Muscle of leg (tissue), 11 donors: ENCODE measurements around the gene CHRNA7. TPM values are rescaled to one million over a fixed set of nuclear protein-coding genes. Genes with fewer than 3 reads are reported as not detected.
A peak's percentile ranks its signal among the peaks of the same experiment; 100 is the strongest.

Experiments
- DNase-seq: peaks from one replicate; pipeline ENCODE4 v3.0.0; 2013
- H3K27ac ChIP-seq: one replicate; pipeline ENCODE4 v1.5.1; 2013; ENCODE audit warnings: mild to moderate bottlenecking, low read length, control low read depth
- H3K27me3 ChIP-seq: one replicate; pipeline ENCODE4 v1.6.1; 2013; ENCODE audit warnings: low read length; ENCODE audit not compliant: control insufficient read depth, insufficient read depth
- H3K36me3 ChIP-seq: one replicate; pipeline ENCODE4 v1.6.1; 2013; ENCODE audit warnings: low read length; ENCODE audit not compliant: control insufficient read depth, insufficient read depth
- H3K4me1 ChIP-seq: one replicate; pipeline ENCODE4 v1.6.1; 2013; ENCODE audit warnings: low read length; ENCODE audit not compliant: control insufficient read depth, insufficient read depth
- H3K4me3 ChIP-seq: one replicate; pipeline ENCODE4 v1.5.1; 2013; ENCODE audit warnings: low read length, control low read depth
- H3K9me3 ChIP-seq: replicated peaks from 2 replicates; pipeline ENCODE4 v1.6.1; 2013; ENCODE audit warnings: low read depth, low read length; ENCODE audit not compliant: control insufficient read depth
- WGBS: methylation state at CpG from one replicate; pipeline ENCODE4 v1.1.5; 2013; ENCODE audit warnings: missing lambda C conversion rate; ENCODE audit not compliant: insufficient coverage; 5-methylcytosine and 5-hydroxymethylcytosine counted together
- polyA plus RNA-seq, 8 donors: library from polyadenylated mRNA; unstranded; fragments of 120-200 nt; gene quantifications; one replicate each; pipeline versions ENCODE4 v1.2.1 to v1.2.3, GENCODE V29; 2013; ENCODE audit warnings: inconsistent platforms in 1 of 8, low replicate concordance in 1 of 8; ENCODE audit not compliant: insufficient read length in 8 of 8, insufficient read depth in 1 of 8
- total RNA-seq: library from RNA; stranded (reverse); fragments of 120-200 nt; gene quantifications from one replicate; pipeline ENCODE4 v1.2.4, GENCODE V29; 2013

The CHRNA7 gene
- total and polyA plus RNA-seq, 9 donors = 0.84 to 4.1 (median 1.9) TPM

- Histone ChIP-seq H3K4me1 (peaks cover 18% of the 10 kb centered on the region), H3K27me3 (peaks cover 35% of the 10 kb centered on the region), H3K9me3 (no peaks in the 10 kb centered on the region), H3K36me3 (no peaks in the 10 kb centered on the region), H3K27ac (no peak overlapping the region), H3K4me3 (no peak overlapping the region)
- DNase-seq = no peak
- 13% methylated on average over 3 of the region's 5 CpGs for WGBS
Observed at GRCh38 chr15:32028921-32029320, 1.4 kb upstream of the CHRNA7 start.

- no peaks in the 10 kb centered on the region for H3K36me3 ChIP-seq
- peaks cover 18% of the 10 kb centered on the region for H3K4me1 ChIP-seq
- peak; percentile 30 for DNase-seq
- peaks cover 35% of the 10 kb centered on the region for H3K27me3 ChIP-seq
- no peaks in the 10 kb centered on the region for H3K9me3 ChIP-seq
- 0% methylated on average over 13 of the region's 16 CpGs for WGBS
- peak overlapping the region; percentile 56 for H3K4me3 ChIP-seq
- no peak overlapping the region for H3K27ac ChIP-seq
Observed at GRCh38 chr15:32029409-32029861, 880 bp upstream of the CHRNA7 start.

- Histone ChIP-seq H3K4me1 (peaks cover 18% of the 10 kb centered on the region), H3K27ac (no peak overlapping the region), H3K27me3 (peaks cover 35% of the 10 kb centered on the region), H3K4me3 (peak overlapping the region; percentile 45), H3K36me3 (no peaks in the 10 kb centered on the region), H3K9me3 (no peaks in the 10 kb centered on the region)
- DNase-seq = peak; percentile 7
- WGBS = 2% methylated on average over 20 of the region's 21 CpGs
Observed at GRCh38 chr15:32030795-32031194, 480 bp downstream of the CHRNA7 start.

DNA sequence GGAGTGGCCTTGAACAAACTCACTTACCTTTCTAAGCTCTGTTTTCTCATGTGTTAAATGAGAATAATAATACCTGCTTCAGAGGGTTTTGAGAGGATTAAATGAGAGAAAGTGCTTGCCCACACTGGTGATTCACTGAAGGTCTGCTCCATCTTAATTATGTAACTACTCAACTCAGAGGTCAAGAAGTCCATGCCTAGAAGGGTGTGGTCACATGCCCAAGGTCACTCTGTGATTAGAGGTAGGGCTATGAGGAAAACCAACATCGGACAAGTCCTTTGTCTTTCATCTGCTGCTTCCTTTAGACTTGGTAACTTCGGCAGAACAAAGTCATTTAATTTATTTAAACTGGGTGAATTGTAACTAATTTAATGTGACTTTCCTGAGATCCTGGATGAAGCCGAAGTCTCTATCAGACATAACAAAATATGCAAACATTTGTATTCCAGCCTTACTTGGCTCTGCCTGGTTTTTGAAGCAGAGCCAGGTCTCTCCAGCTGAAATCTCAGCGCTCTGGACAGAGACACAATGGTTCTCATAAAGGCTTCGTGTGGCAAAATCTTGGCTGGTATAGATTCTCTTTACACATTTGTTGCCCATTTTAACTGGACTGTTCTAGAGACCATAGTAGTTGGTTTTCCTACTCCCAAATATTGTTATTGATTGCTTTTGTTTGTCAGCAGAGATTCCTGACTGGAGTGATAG, 3.0 kb downstream of the CHRNA7 start:
- whole genome bisulfite sequencing = 62% methylated on average over 3 of the region's 5 CpGs
- DNase-seq = peak; percentile 10

DNA sequence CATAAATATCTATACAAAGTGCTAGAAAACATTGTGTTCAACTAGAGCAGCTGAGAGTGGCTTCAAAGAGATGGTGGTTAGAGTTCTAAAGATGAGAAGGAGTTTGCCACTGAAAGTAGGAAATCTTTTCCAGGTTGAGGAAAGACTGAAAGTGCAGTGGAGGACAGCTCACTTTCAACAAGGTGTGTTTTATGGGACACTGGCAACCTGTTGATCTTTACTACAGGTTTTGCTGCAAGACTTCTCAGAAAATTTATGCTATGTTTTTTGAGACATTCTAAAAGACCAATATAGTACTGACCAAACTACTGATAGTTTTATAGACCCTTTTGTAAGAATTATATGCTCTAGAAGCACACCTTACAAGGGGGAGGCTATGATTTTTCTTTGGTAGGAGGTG, 3.8 kb downstream of the CHRNA7 start:
- no peak for DNase-seq
- peaks cover 17% of the 10 kb centered on the region for H3K4me1 ChIP-seq
- no peak overlapping the region for H3K4me3 ChIP-seq
- no peak overlapping the region for H3K27ac ChIP-seq
- H3K27me3 ChIP-seq = peaks cover 28% of the 10 kb centered on the region
- no peaks in the 10 kb centered on the region for H3K36me3 ChIP-seq
- no peaks in the 10 kb centered on the region for H3K9me3 ChIP-seq

More for the DNA sequence above, 3.0 kb downstream of the CHRNA7 start:
- H3K27ac ChIP-seq = no peak overlapping the region
- H3K27me3 ChIP-seq = peaks cover 35% of the 10 kb centered on the region
- peaks cover 18% of the 10 kb centered on the region for H3K4me1 ChIP-seq
- no peaks in the 10 kb centered on the region for H3K9me3 ChIP-seq
- no peaks in the 10 kb centered on the region for H3K36me3 ChIP-seq
- H3K4me3 ChIP-seq = no peak overlapping the region

GRCh38 chr15:32035285-32035684, 5.0 kb downstream of the CHRNA7 start:
- Histone ChIP-seq H3K9me3 (no peaks in the 10 kb centered on the region), H3K4me1 (peaks cover 7% of the 10 kb centered on the region), H3K36me3 (no peaks in the 10 kb centered on the region), H3K4me3 (no peak overlapping the region), H3K27me3 (peaks cover 21% of the 10 kb centered on the region), H3K27ac (no peak overlapping the region)
- DNase-seq = no peak
- no CpG with 5 or more reads among the region's 2 CpGs for WGBS

DNA sequence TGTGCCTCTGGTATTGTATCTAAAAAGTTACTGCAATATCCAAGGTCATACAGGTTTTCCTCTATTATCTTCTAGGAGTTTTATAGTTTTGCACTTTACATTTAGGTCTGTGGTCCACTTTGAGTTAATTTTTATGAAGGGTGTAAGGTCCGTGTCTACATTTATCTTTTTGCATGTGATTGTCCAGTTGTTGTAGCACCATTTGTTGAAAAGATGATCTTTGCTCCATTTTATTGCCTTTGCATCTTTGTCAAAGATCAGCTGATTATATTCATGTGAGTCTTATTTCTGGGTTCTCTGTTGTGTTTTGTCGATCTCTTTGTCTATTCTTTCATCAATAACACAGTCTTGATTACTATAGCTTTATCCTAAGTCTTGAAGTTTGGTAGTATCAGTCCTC, 6.7 kb downstream of the CHRNA7 start:
- WGBS = no CpG with 5 or more reads among the region's 2 CpGs
- Histone ChIP-seq H3K36me3 (no peaks in the 10 kb centered on the region), H3K27ac (no peak overlapping the region), H3K4me1 (no peaks in the 10 kb centered on the region), H3K27me3 (peaks cover 10% of the 10 kb centered on the region), H3K9me3 (no peaks in the 10 kb centered on the region), H3K4me3 (no peak overlapping the region)
- no peak for DNase-seq

DNA sequence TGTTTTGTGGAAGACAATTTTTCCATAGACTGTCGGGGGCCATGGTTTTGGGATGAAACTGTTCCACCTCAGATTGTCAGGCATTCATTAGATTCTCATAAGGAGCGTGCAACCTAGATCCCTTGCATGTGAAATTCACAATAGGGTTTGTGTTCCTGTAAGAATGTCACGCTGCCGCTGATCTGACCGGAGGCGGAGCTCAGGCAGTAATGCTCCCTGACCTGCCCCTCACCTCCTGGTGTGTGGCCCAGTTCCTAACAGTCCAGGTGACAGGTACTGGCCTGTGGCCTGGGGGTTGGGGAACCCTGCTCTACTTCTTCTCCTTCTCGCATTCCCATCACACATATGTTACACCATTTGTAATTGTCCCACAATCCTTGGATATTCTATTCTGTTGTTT, 11.0 kb downstream of the CHRNA7 start:
- H3K27me3 ChIP-seq = no peaks in the 10 kb centered on the region
- 60% methylated on average over 5 of the region's 7 CpGs for WGBS
- H3K4me1 ChIP-seq = no peaks in the 10 kb centered on the region
- DNase-seq = no peak
- H3K4me3 ChIP-seq = no peak overlapping the region
- no peaks in the 10 kb centered on the region for H3K9me3 ChIP-seq
- H3K36me3 ChIP-seq = no peaks in the 10 kb centered on the region
- no peak overlapping the region for H3K27ac ChIP-seq

DNA sequence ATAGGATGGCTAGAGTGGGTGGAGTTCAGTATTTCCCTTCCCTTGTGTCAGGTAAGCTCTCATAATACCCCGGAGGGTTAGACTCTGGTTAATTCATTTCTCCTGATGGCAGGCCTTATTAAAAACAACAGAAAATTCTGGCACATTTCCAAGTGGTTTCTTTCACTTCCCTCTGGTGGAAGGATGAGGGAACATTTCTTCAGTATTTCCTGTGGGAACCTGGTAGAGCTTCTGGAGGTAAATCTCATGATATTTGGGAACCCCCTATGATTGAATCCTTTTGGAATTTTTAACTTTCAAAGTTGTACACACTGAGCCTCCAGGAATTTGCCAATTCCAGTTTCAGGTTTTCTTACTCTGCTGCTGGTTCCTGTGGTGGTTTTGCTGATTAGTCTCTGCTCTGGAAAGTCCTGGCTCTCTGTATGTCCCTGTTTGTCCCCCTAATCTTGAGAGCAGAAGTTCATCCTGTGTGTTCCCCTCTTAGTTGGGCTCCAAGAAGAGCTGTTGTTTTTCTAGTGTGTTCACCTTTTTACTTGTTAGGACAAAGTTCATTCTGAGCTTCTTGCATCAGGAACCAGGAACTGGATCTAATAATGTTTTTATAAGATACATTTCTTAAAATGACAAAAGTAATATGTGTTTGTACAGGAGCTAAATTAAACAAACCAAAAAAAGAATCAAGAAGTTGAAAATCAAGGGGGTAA, 12.1 kb downstream of the CHRNA7 start:
- no peak overlapping the region for H3K27ac ChIP-seq
- peak; percentile 24 for DNase-seq
- H3K9me3 ChIP-seq = no peaks in the 10 kb centered on the region
- H3K4me3 ChIP-seq = no peak overlapping the region
- no peaks in the 10 kb centered on the region for H3K27me3 ChIP-seq
- no peaks in the 10 kb centered on the region for H3K4me1 ChIP-seq
- H3K36me3 ChIP-seq = no peaks in the 10 kb centered on the region
- no CpG with 5 or more reads among the region's 1 CpG for WGBS

DNA sequence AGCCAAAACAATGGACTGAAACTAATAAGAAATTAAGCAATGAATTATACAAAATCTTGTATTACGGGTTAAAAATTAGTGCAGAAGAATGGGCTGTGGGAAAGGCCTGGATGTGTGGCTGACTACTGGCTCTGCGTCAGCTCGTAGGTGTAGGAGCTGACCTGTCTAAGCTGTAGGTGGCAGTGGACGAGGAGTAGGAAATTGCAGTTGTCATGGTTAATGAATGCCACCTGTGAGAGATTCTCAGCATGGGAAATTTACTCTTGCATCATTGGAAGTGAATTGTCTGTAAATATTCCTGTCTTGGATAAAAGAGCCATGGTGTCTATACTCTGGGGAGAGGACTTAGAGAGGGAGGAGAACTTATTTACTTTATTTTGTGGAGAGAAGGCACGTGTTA, 23.4 kb downstream of the CHRNA7 start:
- no peaks in the 10 kb centered on the region for H3K4me1 ChIP-seq
- DNase-seq = no peak
- H3K27ac ChIP-seq = no peak overlapping the region
- no peaks in the 10 kb centered on the region for H3K9me3 ChIP-seq
- WGBS = 28% methylated on average over 4 of the region's 5 CpGs
- no peaks in the 10 kb centered on the region for H3K27me3 ChIP-seq
- no peaks in the 10 kb centered on the region for H3K36me3 ChIP-seq
- no peak overlapping the region for H3K4me3 ChIP-seq
